Measurements from ENCODE around the gene LCNL1.

DNA sequence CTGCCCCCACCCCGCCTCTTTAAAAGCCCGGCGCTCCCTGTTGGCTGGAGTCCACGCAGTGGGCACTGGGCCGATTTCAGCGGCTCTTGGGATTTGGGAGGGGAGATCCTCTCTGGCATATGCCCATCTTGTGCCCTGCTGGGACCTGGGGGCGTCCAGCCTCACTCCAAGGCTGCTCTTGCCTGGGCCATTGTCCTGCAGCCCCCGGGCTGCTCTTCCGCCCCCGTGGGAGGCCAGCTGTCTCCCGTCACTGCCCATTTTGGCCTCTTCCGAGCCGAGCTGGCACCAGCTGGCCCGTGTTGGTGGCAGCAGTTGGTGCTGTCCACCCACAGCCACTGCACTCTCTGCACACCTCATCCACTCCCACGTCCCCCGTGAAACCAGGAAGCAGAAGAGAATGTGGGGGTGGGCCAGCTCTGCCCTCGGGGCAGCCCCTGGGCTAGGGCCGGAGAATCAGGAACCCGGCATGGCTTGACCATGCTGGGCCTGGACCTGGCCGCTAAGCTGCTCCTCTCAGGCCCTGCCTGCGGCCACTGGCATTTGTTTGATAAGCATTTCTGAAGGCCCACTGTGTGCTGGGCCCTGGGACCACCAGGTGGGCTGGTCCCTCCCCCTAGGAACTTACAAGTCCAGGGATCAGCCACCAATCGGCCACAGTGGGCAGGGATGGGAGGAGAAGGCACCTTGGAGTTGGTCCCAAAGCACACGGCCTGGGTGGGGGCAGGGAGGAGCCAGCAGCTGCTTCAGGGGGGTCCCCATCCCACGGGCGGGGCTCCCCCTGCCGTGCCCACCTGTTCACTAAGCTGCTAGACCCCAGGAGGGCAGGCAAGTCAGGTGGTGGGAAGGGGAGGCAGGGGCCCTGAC, 35.5 kb upstream of the LCNL1 start:
- TF ChIP-seq CTCF (conservative IDR thresholded peaks at IDR 0.05 in 1 of 2, IDR thresholded peaks at IDR 0.05 in 1 of 2; ENCODE audit: extremely low read depth in 1 of 2, insufficient read depth in 1 of 2, low read depth in 1 of 2, low read length in 2 of 2), result no peak
- TF ChIP-seq EZH2 (IDR thresholded peaks at IDR 0.05; ENCODE audit: borderline replicate concordance, low read length), result no peak

Measured in mammary epithelial cell (primary cell).